ENCODE results near the gene GPR65.

GPR65 gene, protein sequence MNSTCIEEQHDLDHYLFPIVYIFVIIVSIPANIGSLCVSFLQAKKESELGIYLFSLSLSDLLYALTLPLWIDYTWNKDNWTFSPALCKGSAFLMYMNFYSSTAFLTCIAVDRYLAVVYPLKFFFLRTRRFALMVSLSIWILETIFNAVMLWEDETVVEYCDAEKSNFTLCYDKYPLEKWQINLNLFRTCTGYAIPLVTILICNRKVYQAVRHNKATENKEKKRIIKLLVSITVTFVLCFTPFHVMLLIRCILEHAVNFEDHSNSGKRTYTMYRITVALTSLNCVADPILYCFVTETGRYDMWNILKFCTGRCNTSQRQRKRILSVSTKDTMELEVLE

GRCh38 chr14:88005050-88005481 is at the start of gene GPR65:
Gene GPR65 (plus strand): TSS chr14:88005135. CDS start chr14:88010848, 5,713 bp downstream.
- Histone ChIP-seq H3K36me3 (ENCODE audit: control insufficient read depth in 2 of 2, insufficient read depth in 1 of 2, low read length in 2 of 2) (no peaks in the 10 kb centered on the region), H3K4me1 (ENCODE audit: control insufficient read depth, insufficient read depth, low read length) (no peaks in the 10 kb centered on the region), H3K4me3 (ENCODE audit: low read depth, low read length) (no peak within 1 kb of the TSS), H3K9me3 (ENCODE audit: control insufficient read depth, insufficient read depth, low read depth, low read length) (no peaks in the 10 kb centered on the region), H3K27ac (ENCODE audit: extremely low read depth, low read depth, low read length) (no peak within 1 kb of the TSS)
- ChIA-PET CTCF (no interaction called here), POLR2A (no interaction called here)
- TF ChIP-seq PBX3 (CRISPR knock-in tag; IDR thresholded peaks at IDR 0.05): no peak
- TF ChIP-seq ZBTB21 (tag by site-specific recombination; IDR thresholded peaks at IDR 0.05): no peak
- TF ChIP-seq ZNF558 (tag by site-specific recombination; IDR thresholded peaks at IDR 0.05): no peak
- no peak for TF ChIP-seq ZNF404 (tag by site-specific recombination; IDR thresholded peaks at IDR 0.05)
- no peak for TF ChIP-seq KLF8 (tag by site-specific recombination; IDR thresholded peaks at IDR 0.05)
- no peak for TF ChIP-seq KLF7 (tag by site-specific recombination; IDR thresholded peaks at IDR 0.05; ENCODE audit: borderline replicate concordance)
- no peak for TF ChIP-seq ZNF837 (tag by site-specific recombination; IDR thresholded peaks at IDR 0.05)
- no peak for TF ChIP-seq ZFP41 (tag by site-specific recombination; IDR thresholded peaks at IDR 0.05; ENCODE audit: borderline replicate concordance)

- Histone ChIP-seq H3K9me3 (ENCODE audit: control insufficient read depth, insufficient read depth, low read depth, low read length) (no peaks in the 10 kb centered on the region), H3K27ac (ENCODE audit: extremely low read depth, low read depth, low read length) (no peak overlapping the region), H3K4me1 (ENCODE audit: control insufficient read depth, insufficient read depth, low read length) (peaks cover 7% of the 10 kb centered on the region), H3K4me3 (ENCODE audit: low read depth, low read length) (no peak overlapping the region), H3K36me3 (ENCODE audit: control insufficient read depth in 2 of 2, insufficient read depth in 1 of 2, low read length in 2 of 2) (no peaks in the 10 kb centered on the region)
- POLR2A ChIA-PET: no interaction called here
- CTCF ChIA-PET: interaction anchor here (0.7 to 1.1 kb wide), 2 partner anchors 10 to 401 kb away, joined by 4 to 5 read pairs; no protein-coding TSS in a partner anchor
- TF ChIP-seq ZNF843 (tag by site-specific recombination; IDR thresholded peaks at IDR 0.05) (no peak), EGR2 (tag by site-specific recombination; IDR thresholded peaks at IDR 0.05; ENCODE audit: low read depth) (no peak), ZNF184 (tag by site-specific recombination; IDR thresholded peaks at IDR 0.05) (no peak), ZNF433 (tag by site-specific recombination; IDR thresholded peaks at IDR 0.05; ENCODE audit: low read depth) (no peak), ZNF18 (tag by site-specific recombination; IDR thresholded peaks at IDR 0.05) (no peak), BCL11A (tag by site-specific recombination; IDR thresholded peaks at IDR 0.05; ENCODE audit: low read depth) (no peak), ZNF549 (tag by site-specific recombination; IDR thresholded peaks at IDR 0.05) (no peak), ZBTB17 (tag by site-specific recombination; IDR thresholded peaks at IDR 0.05) (no peak), ZNF148 (tag by site-specific recombination; IDR thresholded peaks at IDR 0.05; ENCODE audit: borderline replicate concordance) (no peak), ZFP37 (tag by site-specific recombination; IDR thresholded peaks at IDR 0.05) (no peak), ZNF692 (tag by site-specific recombination; IDR thresholded peaks at IDR 0.05) (no peak), KLF10 (tag by site-specific recombination; IDR thresholded peaks at IDR 0.05) (no peak), ZBTB48 (tag by site-specific recombination; IDR thresholded peaks at IDR 0.05) (no peak), ZNF394 (tag by site-specific recombination; IDR thresholded peaks at IDR 0.05; ENCODE audit: borderline replicate concordance) (no peak), GLI4 (tag by site-specific recombination; IDR thresholded peaks at IDR 0.05) (no peak)
- TF ChIP-seq, protein P1, sequence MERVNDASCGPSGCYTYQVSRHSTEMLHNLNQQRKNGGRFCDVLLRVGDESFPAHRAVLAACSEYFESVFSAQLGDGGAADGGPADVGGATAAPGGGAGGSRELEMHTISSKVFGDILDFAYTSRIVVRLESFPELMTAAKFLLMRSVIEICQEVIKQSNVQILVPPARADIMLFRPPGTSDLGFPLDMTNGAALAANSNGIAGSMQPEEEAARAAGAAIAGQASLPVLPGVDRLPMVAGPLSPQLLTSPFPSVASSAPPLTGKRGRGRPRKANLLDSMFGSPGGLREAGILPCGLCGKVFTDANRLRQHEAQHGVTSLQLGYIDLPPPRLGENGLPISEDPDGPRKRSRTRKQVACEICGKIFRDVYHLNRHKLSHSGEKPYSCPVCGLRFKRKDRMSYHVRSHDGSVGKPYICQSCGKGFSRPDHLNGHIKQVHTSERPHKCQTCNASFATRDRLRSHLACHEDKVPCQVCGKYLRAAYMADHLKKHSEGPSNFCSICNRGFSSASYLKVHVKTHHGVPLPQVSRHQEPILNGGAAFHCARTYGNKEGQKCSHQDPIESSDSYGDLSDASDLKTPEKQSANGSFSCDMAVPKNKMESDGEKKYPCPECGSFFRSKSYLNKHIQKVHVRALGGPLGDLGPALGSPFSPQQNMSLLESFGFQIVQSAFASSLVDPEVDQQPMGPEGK (tag by site-specific recombination; IDR thresholded peaks at IDR 0.05): no peak
- TF ChIP-seq, protein P2, sequence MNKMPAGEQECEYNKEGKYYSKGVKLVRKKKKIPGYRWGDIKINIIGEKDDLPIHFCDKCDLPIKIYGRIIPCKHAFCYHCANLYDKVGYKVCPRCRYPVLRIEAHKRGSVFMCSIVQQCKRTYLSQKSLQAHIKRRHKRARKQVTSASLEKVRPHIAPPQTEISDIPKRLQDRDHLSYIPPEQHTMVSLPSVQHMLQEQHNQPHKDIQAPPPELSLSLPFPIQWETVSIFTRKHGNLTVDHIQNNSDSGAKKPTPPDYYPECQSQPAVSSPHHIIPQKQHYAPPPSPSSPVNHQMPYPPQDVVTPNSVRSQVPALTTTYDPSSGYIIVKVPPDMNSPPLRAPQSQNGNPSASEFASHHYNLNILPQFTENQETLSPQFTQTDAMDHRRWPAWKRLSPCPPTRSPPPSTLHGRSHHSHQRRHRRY (tag by site-specific recombination; IDR thresholded peaks at IDR 0.05): no peak
Observed at GRCh38 chr14:87955501-87955900, 49.4 kb upstream of the GPR65 start.
